Measurements from ENCODE around the gene RBM10. TPM values are rescaled to one million over a fixed set of nuclear protein-coding genes. Genes with fewer than 3 reads are reported as not detected.

The RBM10 gene, protein sequence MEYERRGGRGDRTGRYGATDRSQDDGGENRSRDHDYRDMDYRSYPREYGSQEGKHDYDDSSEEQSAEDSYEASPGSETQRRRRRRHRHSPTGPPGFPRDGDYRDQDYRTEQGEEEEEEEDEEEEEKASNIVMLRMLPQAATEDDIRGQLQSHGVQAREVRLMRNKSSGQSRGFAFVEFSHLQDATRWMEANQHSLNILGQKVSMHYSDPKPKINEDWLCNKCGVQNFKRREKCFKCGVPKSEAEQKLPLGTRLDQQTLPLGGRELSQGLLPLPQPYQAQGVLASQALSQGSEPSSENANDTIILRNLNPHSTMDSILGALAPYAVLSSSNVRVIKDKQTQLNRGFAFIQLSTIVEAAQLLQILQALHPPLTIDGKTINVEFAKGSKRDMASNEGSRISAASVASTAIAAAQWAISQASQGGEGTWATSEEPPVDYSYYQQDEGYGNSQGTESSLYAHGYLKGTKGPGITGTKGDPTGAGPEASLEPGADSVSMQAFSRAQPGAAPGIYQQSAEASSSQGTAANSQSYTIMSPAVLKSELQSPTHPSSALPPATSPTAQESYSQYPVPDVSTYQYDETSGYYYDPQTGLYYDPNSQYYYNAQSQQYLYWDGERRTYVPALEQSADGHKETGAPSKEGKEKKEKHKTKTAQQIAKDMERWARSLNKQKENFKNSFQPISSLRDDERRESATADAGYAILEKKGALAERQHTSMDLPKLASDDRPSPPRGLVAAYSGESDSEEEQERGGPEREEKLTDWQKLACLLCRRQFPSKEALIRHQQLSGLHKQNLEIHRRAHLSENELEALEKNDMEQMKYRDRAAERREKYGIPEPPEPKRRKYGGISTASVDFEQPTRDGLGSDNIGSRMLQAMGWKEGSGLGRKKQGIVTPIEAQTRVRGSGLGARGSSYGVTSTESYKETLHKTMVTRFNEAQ
- 19.7 and 48.8 TPM in 2 replicates for total RNA-seq (2011; cell fraction: chromatin; rRNA removed; ENCODE audit: low replicate concordance)
- 34.1 and 39.4 TPM in 2 replicates for total RNA-seq (2011; cell fraction: nucleolus; rRNA removed)
- 16.6 and 23.2 TPM in 2 replicates for total RNA-seq (2011; cell fraction: nucleoplasm; rRNA removed)
- 46.0 and 62.7 TPM in 2 replicates for total RNA-seq (2014; rRNA removed)
- total RNA-seq (2014; rRNA removed; fragmentation: Illumina TruSeq; extraction: Trizol) = 13.1 and 16.4 TPM in 2 replicates
- total RNA-seq (2015; rRNA removed; fragmentation: Illumina TruSeq; extraction: Trizol) = 33.1 and 35.2 TPM in 2 replicates
- 58.7 and 61.7 TPM in 2 replicates for total RNA-seq (2021)
- 14.8 and 21.9 TPM in 2 replicates for polyA plus RNA-seq (2011; rRNA removed)
- polyA plus RNA-seq (2011; cell fraction: cytosol; rRNA removed) = 22.9 and 36.9 TPM in 2 replicates
- 52.5 and 71.2 TPM in 2 replicates for polyA plus RNA-seq (2011; cell fraction: nucleus; rRNA removed)
- polyA plus RNA-seq (2012) = 40.7 and 44.4 TPM in 2 replicates
- 31.5 and 46.3 TPM in 2 replicates for polyA plus RNA-seq (2014; fragmentation: Illumina TruSeq; extraction: Trizol)
- polyA plus RNA-seq (2014; fragmentation: Nextera tagmentation; extraction: Ambion mirVana) = 1 to 10 TPM; 1.1 to 1.7 TPM
- 35.6 and 37.8 TPM in 2 replicates for polyA plus RNA-seq (2014; rRNA removed)
- 12.3 and 14.7 TPM in 2 replicates for polyA minus RNA-seq (2011; rRNA and poly(A)+ RNA removed)
- 27.4 and 41.7 TPM in 2 replicates for polyA minus RNA-seq (2011; cell fraction: cytosol; rRNA and poly(A)+ RNA removed)
- 14.8 and 16.9 TPM in 2 replicates for polyA minus RNA-seq (2011; cell fraction: nucleus; rRNA and poly(A)+ RNA removed)
- percentile 75 among the genes with signal in this experiment for Bru-seq, nascent RNA
- percentile 77 among the genes with signal in this experiment for BruChase-seq, experiment 1, labeled RNA remaining after a 2-hour chase
- BruChase-seq, experiment 2, labeled RNA remaining after a 6-hour chase = percentile 81 among the genes with signal in this experiment
- long read RNA-seq, experiment 1, transcript RBM10-206 (23 exons, 3,105 nt) = minor isoform, 12 of 223 reads
- long read RNA-seq, experiment 1, transcript RBM10-202 (23 exons, 3,108 nt) = minor isoform, 10 of 223 reads
- long read RNA-seq, experiment 1, transcript RBM10-203 (24 exons, 3,747 nt) = major isoform, 15 of 223 reads
- long read RNA-seq, experiment 1, partial matches to known transcripts = 137 of 223 reads
- long read RNA-seq, experiment 1, other reads (novel, unspliced or antisense) = 48 of 223 reads
- long read RNA-seq, experiment 2, partial matches to known transcripts = 27 of 49 reads
- long read RNA-seq, experiment 2, other reads (novel, unspliced or antisense) = 13 of 49 reads
- long read RNA-seq, experiment 3, partial matches to known transcripts = 10 of 20 reads
- long read RNA-seq, experiment 3, other reads (novel, unspliced or antisense) = 9 of 20 reads

DNA sequence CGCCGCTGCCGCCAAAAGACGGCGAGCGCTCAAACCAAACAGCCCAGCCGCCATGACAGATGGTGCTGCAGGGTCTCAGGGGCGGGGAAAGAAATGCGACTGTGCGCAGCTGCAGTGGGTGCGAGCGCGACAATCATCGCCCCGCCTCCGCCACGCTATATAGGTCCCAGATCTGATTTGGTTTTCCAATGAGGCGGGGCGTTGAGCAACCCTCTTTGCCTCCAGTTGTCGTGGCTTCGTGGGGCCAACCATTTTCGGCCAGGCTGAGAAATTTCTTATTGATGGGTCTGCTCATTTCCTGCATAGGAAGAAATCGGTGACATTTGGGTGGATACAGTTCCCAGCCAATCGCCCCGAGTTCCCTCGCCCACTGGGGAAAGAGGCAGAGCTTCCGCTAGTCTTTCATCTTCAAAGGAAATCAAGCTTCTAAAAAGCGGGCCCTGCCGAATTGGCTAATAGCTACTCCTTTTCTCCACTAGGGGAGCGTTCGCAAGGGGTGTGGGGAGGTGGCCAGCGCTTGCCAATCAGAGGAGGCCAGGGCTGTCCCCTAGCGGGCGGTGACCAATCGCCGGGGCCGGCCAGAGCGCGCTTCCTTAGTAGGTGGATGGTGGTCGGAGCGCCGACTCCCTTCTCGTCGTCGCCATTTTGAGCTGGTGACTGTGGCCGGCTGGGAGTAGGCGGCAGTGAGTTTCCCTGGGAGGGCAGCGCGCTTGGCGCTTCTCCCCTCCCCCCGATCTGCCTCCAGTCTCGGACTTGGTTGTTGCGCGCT lies at the start of gene RBM10, which contains the start of gene NDUFB11:
Gene RBM10, plus strand, starts transcription at position 596 of the 769 bp plus-strand sequence. CDS start 2,261 bp downstream, outside the sequence.
Gene NDUFB11, minus strand, starts transcription at position 77 of the 769 bp plus-strand sequence. Its CDS starts 23 bp downstream, at position 54.
- no TSS peak for BruUV-seq (replicated peaks)
- intact Hi-C loops (cut with micrococcal nuclease) = loop anchor here (2.0 kb wide), 1 partner anchor 16 kb away; no protein-coding TSS in a partner anchor
- in situ Hi-C loops (cut with MboI) = no loop called here
- TF ChIP-seq, protein P1, sequence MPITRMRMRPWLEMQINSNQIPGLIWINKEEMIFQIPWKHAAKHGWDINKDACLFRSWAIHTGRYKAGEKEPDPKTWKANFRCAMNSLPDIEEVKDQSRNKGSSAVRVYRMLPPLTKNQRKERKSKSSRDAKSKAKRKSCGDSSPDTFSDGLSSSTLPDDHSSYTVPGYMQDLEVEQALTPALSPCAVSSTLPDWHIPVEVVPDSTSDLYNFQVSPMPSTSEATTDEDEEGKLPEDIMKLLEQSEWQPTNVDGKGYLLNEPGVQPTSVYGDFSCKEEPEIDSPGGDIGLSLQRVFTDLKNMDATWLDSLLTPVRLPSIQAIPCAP (CRISPR knock-in tag; IDR thresholded peaks at IDR 0.05; ENCODE audit: borderline replicate concordance) = no peak
- no peak for TF ChIP-seq JUN (IDR thresholded peaks at IDR 0.05; ENCODE audit: borderline replicate concordance, low read depth, low read length)
- TF ChIP-seq JUN (CRISPR knock-in tag; IDR thresholded peaks at IDR 0.05; ENCODE audit: borderline replicate concordance) = 0 out of 2 replicates have a peak, but pooled peaks have one; percentile 78
- TF ChIP-seq COPS2 (conservative IDR thresholded peaks at IDR 0.05) = no peak
- TF ChIP-seq FOXK2 (conservative IDR thresholded peaks at IDR 0.05 in 1 of 2, IDR thresholded peaks at IDR 0.05 in 1 of 2; ENCODE audit: low read depth in 2 of 2) = 0 out of 4 replicates have a peak, but pooled peaks of 1 of the 2 experiments have one; percentile 53
- TF ChIP-seq CBX3 (IDR thresholded peaks at IDR 0.05; ENCODE audit: borderline replicate concordance in 1 of 2, low read length in 2 of 2) = 0 out of 3 replicates have a peak, but pooled peaks of 1 of the 2 experiments have one; percentile 12
- TF ChIP-seq, protein P2, sequence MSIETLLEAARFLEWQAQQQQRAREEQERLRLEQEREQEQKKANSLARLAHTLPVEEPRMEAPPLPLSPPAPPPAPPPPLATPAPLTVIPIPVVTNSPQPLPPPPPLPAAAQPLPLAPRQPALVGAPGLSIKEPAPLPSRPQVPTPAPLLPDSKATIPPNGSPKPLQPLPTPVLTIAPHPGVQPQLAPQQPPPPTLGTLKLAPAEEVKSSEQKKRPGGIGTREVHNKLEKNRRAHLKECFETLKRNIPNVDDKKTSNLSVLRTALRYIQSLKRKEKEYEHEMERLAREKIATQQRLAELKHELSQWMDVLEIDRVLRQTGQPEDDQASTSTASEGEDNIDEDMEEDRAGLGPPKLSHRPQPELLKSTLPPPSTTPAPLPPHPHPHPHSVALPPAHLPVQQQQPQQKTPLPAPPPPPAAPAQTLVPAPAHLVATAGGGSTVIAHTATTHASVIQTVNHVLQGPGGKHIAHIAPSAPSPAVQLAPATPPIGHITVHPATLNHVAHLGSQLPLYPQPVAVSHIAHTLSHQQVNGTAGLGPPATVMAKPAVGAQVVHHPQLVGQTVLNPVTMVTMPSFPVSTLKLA (conservative IDR thresholded peaks at IDR 0.05) = peak; percentile 66 to 75; a peak in 3 of 4 replicates
- no peak for TF ChIP-seq KLF16 (IDR thresholded peaks at IDR 0.05)
- TF ChIP-seq KDM2B (CRISPR knock-in tag; IDR thresholded peaks at IDR 0.05) = no peak

More for the DNA sequence above, at the start of gene RBM10, which contains the start of gene NDUFB11:
- H3K9me3 ChIP-seq (replicated peaks; ENCODE audit: control insufficient read depth, insufficient read depth, low read depth, low read length) = no peaks in the 10 kb centered on the region
- peaks cover 5% of the 10 kb centered on the region for H3K9me1 ChIP-seq (ENCODE audit: control insufficient read depth, insufficient read depth, low read length)
- peak within 1 kb of the TSS; percentile 91 for H3K4me3 ChIP-seq
- H3K79me2 ChIP-seq (ENCODE audit: control insufficient read depth, insufficient read depth, low read length) = peaks cover 73% of the 10 kb centered on the region
- H3K9ac ChIP-seq (ENCODE audit: insufficient read depth in 1 of 2, low read depth in 2 of 2, low read length in 2 of 2) = peak within 1 kb of the TSS; percentile 87 to 99
- H3K4me1 ChIP-seq (replicated peaks in 1 of 2; ENCODE audit: control insufficient read depth in 2 of 2, insufficient read depth in 2 of 2, low read length in 2 of 2) = peaks cover 8 to 16% of the 10 kb centered on the region in 2 experiments; a peak in 3 of 5 replicates
- H3K36me3 ChIP-seq (ENCODE audit: control insufficient read depth, insufficient read depth, low read length) = peaks cover 56% of the 10 kb centered on the region
- no peaks in the 10 kb centered on the region for H3K27me3 ChIP-seq (ENCODE audit: control insufficient read depth in 2 of 2, insufficient read depth in 2 of 2, low read length in 2 of 2)
- under 1% methylated on average over 40 of the region's 54 CpGs for WGBS (ENCODE audit: insufficient coverage, low coverage, missing lambda C conversion rate)
- ATAC-seq = peak; percentile 98
- peak within 1 kb of the TSS; percentile 96 for H3K4me2 ChIP-seq (ENCODE audit: insufficient read depth, low read length)
- H2AFZ ChIP-seq (ENCODE audit: low read depth, low read length) = peak within 1 kb of the TSS; percentile 94
- ChIA-PET CTCF (ENCODE audit: low intra/inter-chr PET ratio) (no interaction called here), POLR2A (interaction anchor here (0.5 to 2.5 kb wide), 10 partner anchors 9 to 1387 kb away, joined by 3 to 19 read pairs (median 3); no protein-coding TSS in a partner anchor)
- FAIRE-seq = peak; percentile 96
- H3K27ac ChIP-seq (ENCODE audit: extremely low read depth, low read depth, low read length) = peak within 1 kb of the TSS; percentile 89
- H4K20me1 ChIP-seq (replicated peaks; ENCODE audit: control insufficient read depth, insufficient read depth, low read length) = peaks cover 9% of the 10 kb centered on the region
- peak; percentile 87 to 96 (median 92) for DNase-seq (ENCODE audit: extremely low read depth in 1 of 4, low spot score in 3 of 4)
